NCI-H748 (cell line): ENCODE measurements around the gene S100A16.
"Not testable (repeated sequence)": the region's sequence is repeated elsewhere in the genome, so short reads cannot be mapped to it uniquely, and the experiment has no call there.

Experiments used
- DNase-seq: peaks from one replicate; lab custom pipeline; 2025; ENCODE audit not compliant: unreplicated experiment; lab: John Stamatoyannopoulos, UW

S100A16 gene

DNA sequence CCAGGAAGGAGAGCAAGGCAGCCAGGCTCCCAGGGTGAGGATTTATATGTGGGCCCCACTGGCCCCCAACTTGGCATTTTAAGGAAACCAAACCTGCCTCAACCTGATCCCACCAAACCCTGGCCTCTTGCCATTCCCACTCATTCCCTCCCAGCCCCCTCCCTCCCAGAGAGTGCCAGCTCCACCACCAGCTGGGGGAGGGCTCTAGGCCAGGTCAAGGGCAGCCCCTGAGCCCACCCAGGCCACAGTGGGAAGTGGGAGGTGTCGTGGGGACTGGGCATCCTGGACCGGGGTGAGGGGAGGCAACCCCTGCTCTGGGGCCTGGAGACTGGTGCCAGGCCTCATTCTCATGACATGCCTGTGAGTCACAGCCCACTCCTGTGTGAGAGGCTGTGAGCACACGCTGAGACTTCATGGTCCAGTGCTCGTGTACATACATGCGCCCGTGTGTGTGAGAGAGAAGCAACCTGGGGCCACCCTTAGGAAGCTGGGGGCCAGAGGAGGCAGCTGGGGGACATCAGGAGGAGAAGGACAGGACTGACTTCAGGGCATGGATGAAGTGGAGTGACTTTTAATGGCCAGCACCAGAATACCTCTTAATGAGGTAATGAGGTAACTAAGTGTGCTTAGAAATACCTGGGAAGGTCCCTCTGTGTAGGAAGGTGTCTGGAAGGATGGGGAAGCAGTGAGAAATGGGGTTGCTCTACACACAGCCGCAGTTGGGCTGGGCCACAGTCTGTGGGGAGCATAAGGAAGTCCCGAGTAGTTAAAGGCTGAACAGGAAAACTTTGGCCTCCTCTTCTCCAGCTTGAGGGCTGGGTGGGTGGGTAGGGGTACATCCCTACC is 47.2 kb downstream of the S100A16 start, which contains the start of gene S100A2:
TSS of gene S100A2 (minus strand) at position 316 of the 846 bp plus-strand sequence. CDS start 1,967 bp downstream, outside the sequence.
- DNase-seq = peak; percentile 8

DNA sequence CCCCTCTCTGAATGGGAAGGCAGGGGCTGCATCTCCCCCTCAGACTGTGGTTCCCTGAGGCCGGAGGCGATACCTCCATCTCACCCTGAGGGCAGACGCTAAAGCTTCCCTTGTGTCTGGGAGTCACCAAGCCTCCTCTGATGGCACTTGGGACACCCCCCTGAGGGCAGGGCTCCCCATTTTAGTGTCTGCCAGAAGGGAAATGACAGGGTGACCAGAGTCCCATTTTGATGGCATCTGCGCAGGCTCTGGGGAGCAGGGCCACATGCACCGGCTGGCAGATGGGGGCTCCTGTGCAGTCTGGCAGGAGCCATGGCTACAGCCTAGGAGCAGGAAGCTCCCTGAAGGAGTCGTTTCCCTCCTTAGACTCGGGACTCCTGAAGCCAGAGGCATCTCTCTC is 48.9 kb downstream of the S100A16 start:
- no peak for DNase-seq

DNA sequence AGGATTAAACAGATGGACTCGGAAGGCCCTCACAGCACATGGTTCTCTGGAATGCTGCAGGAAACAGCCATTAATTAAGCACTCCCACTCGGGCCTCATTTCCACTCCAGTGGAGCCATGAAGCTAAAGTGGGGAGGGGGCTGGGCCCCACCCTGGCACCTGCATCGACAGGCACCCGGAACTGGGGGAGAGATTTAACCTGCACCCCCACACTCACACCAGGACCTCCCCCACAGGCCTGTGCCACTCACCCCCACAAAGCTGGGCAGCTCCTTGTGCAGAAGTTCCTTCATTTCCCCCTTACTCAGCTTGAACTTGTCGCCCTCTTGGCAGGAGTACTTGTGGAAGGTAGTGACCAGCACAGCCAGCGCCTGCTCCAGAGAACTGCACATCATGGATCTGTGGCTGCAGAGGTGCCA is 49.4 kb downstream of the S100A16 start:
- no peak for DNase-seq

DNA sequence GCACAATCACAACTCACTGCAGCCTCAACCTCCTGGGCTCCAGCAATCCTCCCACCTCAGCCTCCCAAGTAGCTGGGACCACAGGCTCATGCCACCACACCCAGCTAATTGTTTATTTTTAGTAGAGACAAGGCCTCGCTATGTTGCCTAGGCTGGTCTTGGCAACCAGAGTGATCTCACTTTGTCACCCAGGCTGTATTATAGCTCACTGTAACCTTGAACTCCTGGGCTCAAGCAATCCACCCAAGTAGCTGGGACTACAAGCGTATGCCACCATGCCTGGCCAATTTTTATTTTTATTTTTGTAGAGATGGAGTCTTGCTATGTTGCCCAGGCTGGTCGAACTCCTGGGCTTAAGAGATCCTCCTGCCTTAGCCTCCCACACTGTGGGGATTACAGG is 50.9 kb downstream of the S100A16 start:
- not testable (repeated sequence) for DNase-seq

DNA sequence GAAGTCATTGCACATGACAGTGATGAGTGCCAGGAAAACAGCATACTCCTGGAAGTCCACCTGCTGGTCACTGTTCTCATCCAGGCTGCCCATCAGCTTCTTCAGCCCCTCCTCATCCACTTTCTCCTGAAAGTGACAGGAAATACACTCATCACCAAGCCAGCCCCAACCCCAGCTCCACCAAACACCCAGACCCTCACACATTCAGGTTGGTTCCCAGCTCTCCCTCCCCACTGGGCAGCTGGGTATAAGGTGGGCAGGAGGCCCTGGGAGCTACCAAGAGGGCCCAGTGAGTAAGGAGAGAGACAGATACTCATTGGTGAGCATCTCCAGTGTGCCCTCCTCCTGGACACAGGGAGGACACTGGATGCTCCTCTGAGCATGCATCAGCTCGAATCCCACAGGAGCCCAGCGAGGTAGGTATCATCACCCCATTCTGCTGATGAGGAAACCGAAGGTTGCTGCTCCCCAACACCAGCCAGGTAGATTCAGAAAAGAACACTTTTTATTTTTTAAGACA is 51.4 kb downstream of the S100A16 start:
- DNase-seq = no peak

DNA sequence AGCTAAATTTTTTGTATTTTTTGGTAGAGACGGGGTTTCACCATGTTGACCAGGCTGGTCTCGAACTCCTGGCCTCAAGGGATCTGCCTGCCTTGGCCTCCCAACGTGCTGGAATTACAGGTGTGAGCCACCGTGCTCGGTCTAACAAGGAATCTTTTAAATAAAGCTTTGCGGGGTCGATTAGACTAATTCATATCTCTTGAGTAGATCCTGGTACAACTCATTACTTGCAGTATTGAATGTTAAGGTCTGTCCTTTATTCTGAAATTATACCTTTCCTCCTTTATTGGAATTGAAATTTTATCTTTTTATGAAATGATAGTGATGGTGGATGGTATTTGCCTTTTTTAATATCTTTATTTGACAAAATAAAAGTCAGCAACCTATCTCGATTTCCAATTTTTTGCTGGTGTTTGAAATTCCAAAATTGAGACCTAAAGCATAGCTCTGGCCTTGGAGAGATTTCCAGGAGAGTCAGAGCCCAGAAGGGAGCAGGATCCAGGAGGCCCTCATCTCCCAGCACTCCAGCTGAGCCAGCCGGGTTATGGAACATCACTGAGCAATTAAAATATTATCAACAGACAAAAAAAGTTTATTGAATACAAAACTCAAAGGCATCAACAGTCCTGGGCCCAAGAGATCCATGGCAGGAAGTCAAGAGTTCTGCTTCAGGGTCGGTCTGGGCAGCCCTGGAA is 52.0 kb downstream of the S100A16 start:
- DNase-seq = no peak

DNA sequence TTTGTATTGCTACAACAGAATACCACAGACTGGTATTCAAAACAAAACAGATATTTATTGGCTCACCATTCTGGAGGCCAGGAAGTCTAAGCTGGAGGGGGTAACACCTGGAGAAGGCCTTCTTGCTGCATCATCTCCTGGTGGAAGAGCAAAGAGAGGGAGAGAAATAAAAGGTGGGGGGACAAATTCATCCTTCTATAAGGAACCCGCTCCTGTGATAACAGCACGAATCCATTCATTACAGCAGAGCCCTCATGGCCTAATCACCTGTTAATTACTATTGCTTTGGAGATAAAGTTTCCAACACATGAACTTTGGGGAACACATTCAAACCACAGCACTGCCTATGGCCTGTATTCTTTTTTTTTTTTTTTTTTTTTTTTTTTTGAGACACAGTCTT is 52.7 kb downstream of the S100A16 start:
- DNase-seq = no peak

DNA sequence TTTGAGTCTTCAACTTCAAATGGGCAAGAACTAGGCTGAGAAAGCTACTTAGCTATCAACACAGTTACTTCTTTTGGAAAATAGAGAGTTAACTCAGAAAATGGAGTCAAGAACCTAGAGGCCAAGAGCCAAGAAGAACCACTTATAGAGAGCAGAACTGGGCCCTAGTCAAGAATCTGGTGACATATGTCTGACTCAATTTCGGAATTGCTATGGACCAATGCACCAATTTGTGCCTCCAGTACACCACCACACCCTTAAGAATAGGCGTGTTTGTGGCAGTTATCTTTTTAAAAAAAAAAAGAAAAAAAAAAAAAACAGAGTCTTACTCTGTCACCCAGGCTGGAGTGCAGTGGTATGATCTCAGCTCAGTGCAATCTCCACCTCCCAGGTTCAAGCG is 55.1 kb downstream of the S100A16 start:
- no peak for DNase-seq
